Measurements from ENCODE around the gene SLC5A4. TPM values are rescaled to one million over a fixed set of nuclear protein-coding genes. Genes with fewer than 3 reads are reported as not detected.
"Not testable (repeated sequence)": the region's sequence is repeated elsewhere in the genome, so short reads cannot be mapped to it uniquely, and the experiment has no call there.

SLC5A4 gene
- total RNA-seq = not detected
- total RNA-seq (2013) = not detected

- intact Hi-C loops (cut with micrococcal nuclease) = no loop called here
- no peaks in the 10 kb centered on the region for H3K36me3 Mint-ChIP-seq
These were observed at the start of gene SLC5A4 for GRCh38 chr22:32255217-32255616. SLC5A4 (minus strand) TSS chr22:32255347; CDS start chr22:32255329, 18 bp downstream.

GRCh38 chr22:32293921-32294320, 38.8 kb upstream of the SLC5A4 start:
- H3K36me3 ChIP-seq (ENCODE audit: control insufficient read depth, insufficient read depth, low read length); H3K4me3 ChIP-seq (ENCODE audit: low read length); H3K9me3 ChIP-seq (ENCODE audit: control insufficient read depth, insufficient read depth, low read length); ATAC-seq; H3K4me1 Mint-ChIP-seq; H3K4me3 Mint-ChIP-seq; H3K9me3 Mint-ChIP-seq; H3K27me3 ChIP-seq (ENCODE audit: control insufficient read depth, insufficient read depth, low read length); H3K4me1 ChIP-seq (ENCODE audit: control insufficient read depth, insufficient read depth, low read length); H3K27ac Mint-ChIP-seq; H3K27ac ChIP-seq (ENCODE audit: low read length); intact Hi-C loops (cut with micrococcal nuclease); DNase-seq; H3K36me3 Mint-ChIP-seq: not testable (repeated sequence)
- H3K27me3 Mint-ChIP-seq (ENCODE audit: low read depth in 2 of 2) = peaks cover 10 to 17% of the 10 kb centered on the region in 2 donors

More at GRCh38 chr22:32255217-32255616, at the start of gene SLC5A4:
- Mint-ChIP-seq H3K27ac (no peak within 1 kb of the TSS), H3K9me3 (no peaks in the 10 kb centered on the region), H3K4me3 (no peak within 1 kb of the TSS), H3K27me3 (ENCODE audit: low read depth in 2 of 2) (peaks cover 22 to 45% of the 10 kb centered on the region in 2 donors), H3K4me1 (peaks cover 7 to 9% of the 10 kb centered on the region in 2 donors)
- 86% methylated on average over 5 of the region's 5 CpGs for WGBS (ENCODE audit: insufficient coverage)
- Histone ChIP-seq H3K27me3 (ENCODE audit: control insufficient read depth, insufficient read depth, low read length) (peaks cover 5% of the 10 kb centered on the region), H3K4me1 (ENCODE audit: control insufficient read depth, insufficient read depth, low read length) (no peaks in the 10 kb centered on the region), H3K36me3 (ENCODE audit: control insufficient read depth, insufficient read depth, low read length) (no peaks in the 10 kb centered on the region), H3K27ac (ENCODE audit: low read length) (no peak within 1 kb of the TSS), H3K9me3 (ENCODE audit: control insufficient read depth, insufficient read depth, low read length) (no peaks in the 10 kb centered on the region), H3K4me3 (ENCODE audit: low read length) (no peak within 1 kb of the TSS)
- TF ChIP-seq CTCF (IDR thresholded peaks at IDR 0.05) = no peak
- DNase-seq (no peak), ATAC-seq (no peak)

GRCh38 chr22:32286290-32286840, 31.2 kb upstream of the SLC5A4 start:
- H3K27me3 Mint-ChIP-seq (ENCODE audit: low read depth in 2 of 2) = peaks cover 18 to 26% of the 10 kb centered on the region in 2 donors
- DNase-seq (no peak), ATAC-seq (no peak)
- no peak overlapping the region for H3K4me3 ChIP-seq (ENCODE audit: low read length)
- no peaks in the 10 kb centered on the region for H3K4me1 Mint-ChIP-seq
- intact Hi-C loops (cut with micrococcal nuclease) = no loop called here
- no peak for TF ChIP-seq CTCF (IDR thresholded peaks at IDR 0.05)
- H3K9me3 Mint-ChIP-seq = no peaks in the 10 kb centered on the region
- no peak overlapping the region for H3K27ac Mint-ChIP-seq
- no peaks in the 10 kb centered on the region for H3K36me3 Mint-ChIP-seq
- no peak overlapping the region for H3K4me3 Mint-ChIP-seq
- H3K9me3 ChIP-seq (ENCODE audit: control insufficient read depth, insufficient read depth, low read length) = no peaks in the 10 kb centered on the region
- peaks cover 3% of the 10 kb centered on the region for H3K27me3 ChIP-seq (ENCODE audit: control insufficient read depth, insufficient read depth, low read length)
- WGBS (ENCODE audit: insufficient coverage) = 89% methylated on average over 3 of the region's 3 CpGs
- no peaks in the 10 kb centered on the region for H3K36me3 ChIP-seq (ENCODE audit: control insufficient read depth, insufficient read depth, low read length)
- no peaks in the 10 kb centered on the region for H3K4me1 ChIP-seq (ENCODE audit: control insufficient read depth, insufficient read depth, low read length)
- H3K27ac ChIP-seq (ENCODE audit: low read length) = no peak overlapping the region

- Histone ChIP-seq H3K4me3 (ENCODE audit: low read length) (no peak overlapping the region), H3K36me3 (ENCODE audit: control insufficient read depth, insufficient read depth, low read length) (no peaks in the 10 kb centered on the region), H3K9me3 (ENCODE audit: control insufficient read depth, insufficient read depth, low read length) (no peaks in the 10 kb centered on the region), H3K4me1 (ENCODE audit: control insufficient read depth, insufficient read depth, low read length) (no peaks in the 10 kb centered on the region), H3K27me3 (ENCODE audit: control insufficient read depth, insufficient read depth, low read length) (peaks cover 3% of the 10 kb centered on the region), H3K27ac (ENCODE audit: low read length) (no peak overlapping the region)
- Mint-ChIP-seq H3K27me3 (ENCODE audit: low read depth in 2 of 2) (peaks cover 18 to 31% of the 10 kb centered on the region in 2 donors), H3K4me3 (no peak overlapping the region), H3K27ac (no peak overlapping the region), H3K9me3 (no peaks in the 10 kb centered on the region), H3K36me3 (no peaks in the 10 kb centered on the region), H3K4me1 (no peaks in the 10 kb centered on the region)
- intact Hi-C loops (cut with micrococcal nuclease) = no loop called here
- ATAC-seq (no peak), DNase-seq (no peak)
- 77% methylated on average over 11 of the region's 11 CpGs for WGBS (ENCODE audit: insufficient coverage)
- TF ChIP-seq CTCF (IDR thresholded peaks at IDR 0.05) = no peak
These were observed 25.9 kb upstream of the SLC5A4 start for GRCh38 chr22:32281072-32281471.

GRCh38 chr22:32275353-32275752, 20.2 kb upstream of the SLC5A4 start:
- ATAC-seq; H3K4me3 ChIP-seq (ENCODE audit: low read length); H3K27ac Mint-ChIP-seq; H3K27ac ChIP-seq (ENCODE audit: low read length); DNase-seq; H3K4me1 ChIP-seq (ENCODE audit: control insufficient read depth, insufficient read depth, low read length); H3K4me3 Mint-ChIP-seq; H3K9me3 Mint-ChIP-seq; H3K27me3 ChIP-seq (ENCODE audit: control insufficient read depth, insufficient read depth, low read length); H3K36me3 ChIP-seq (ENCODE audit: control insufficient read depth, insufficient read depth, low read length); H3K4me1 Mint-ChIP-seq; H3K9me3 ChIP-seq (ENCODE audit: control insufficient read depth, insufficient read depth, low read length); H3K36me3 Mint-ChIP-seq; intact Hi-C loops (cut with micrococcal nuclease): not testable (repeated sequence)
- H3K27me3 Mint-ChIP-seq (ENCODE audit: low read depth in 2 of 2) = peaks cover 3 to 12% of the 10 kb centered on the region in 2 donors
- WGBS (ENCODE audit: insufficient coverage) = 100% methylated on average over 1 of the region's 4 CpGs

Measured in natural killer cell (primary cell).